ENCODE measurements around the gene RAET1G. TPM values are rescaled to one million over a fixed set of nuclear protein-coding genes. Genes with fewer than 3 reads are reported as not detected.

RAET1G gene
- total RNA-seq, 1 donor from 2014 or later = not detected

DNA sequence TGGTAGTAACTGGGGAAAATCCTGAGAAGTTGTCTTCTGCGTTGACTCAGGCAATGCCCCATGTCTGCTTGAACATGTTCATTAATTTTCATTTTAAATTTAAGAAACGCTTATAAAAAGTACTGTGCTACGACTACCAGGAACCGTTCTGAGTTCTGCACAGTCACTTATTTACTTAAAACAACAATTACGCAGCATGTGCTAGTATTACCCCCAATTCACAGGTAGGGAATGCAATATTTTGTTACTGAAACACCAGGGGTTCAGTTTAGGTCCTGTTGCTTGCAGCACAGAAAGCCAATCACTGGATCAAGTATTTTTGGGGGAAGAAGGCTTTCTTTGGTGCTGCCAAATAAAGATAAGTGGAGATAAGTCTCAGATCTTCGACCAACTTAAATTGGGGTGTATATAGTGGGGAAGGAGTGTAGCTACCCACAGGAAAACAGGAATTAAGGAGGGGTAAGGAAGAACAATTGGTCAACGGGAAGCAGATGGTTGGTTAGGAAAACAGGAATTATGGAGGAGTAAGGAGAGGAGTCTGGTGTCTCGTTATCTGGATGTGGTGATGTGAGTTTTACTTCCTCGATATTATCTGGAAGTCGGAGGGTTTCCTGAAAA is 53.5 kb downstream of the RAET1G start:
- intact Hi-C loops (cut with micrococcal nuclease) = no loop called here

GRCh38 chr6:149867876-149868640 is 54.9 kb downstream of the RAET1G start:
- intact Hi-C loops (cut with micrococcal nuclease) = no loop called here

Other genes with a start within 250 kb of the RAET1G start
- gene LATS1, start 205.0 kb downstream of the RAET1G start, total RNA-seq = 37.9 and 40.1 TPM in 2 replicates
- gene NUP43, start 176.6 kb downstream of the RAET1G start, total RNA-seq = 69.2 and 72.2 TPM in 2 replicates
- 88.0 and 89.8 TPM in 2 replicates for gene PCMT1, start 173.4 kb downstream of the RAET1G start, total RNA-seq
- 2.9 and 3.4 TPM in 2 replicates for gene LRP11, start 58.8 kb downstream of the RAET1G start, total RNA-seq
- not detected in 2 replicates for gene RAET1E, start 25.0 kb downstream of the RAET1G start, total RNA-seq
- gene ULBP2, start 18.9 kb upstream of the RAET1G start, total RNA-seq = 0.16 and 0.50 TPM in 2 replicates
- gene ULBP1, start 40.8 kb upstream of the RAET1G start, total RNA-seq = 0.27 and 0.39 TPM in 2 replicates
- not detected in 2 replicates for gene RAET1L, start 102.4 kb upstream of the RAET1G start, total RNA-seq
- 0.98 and 1.0 TPM in 2 replicates for gene ULBP3, start 146.0 kb upstream of the RAET1G start, total RNA-seq
- 0.27 TPM in 1 of 2 replicates, not detected in the other for gene PPP1R14C, start 219.9 kb upstream of the RAET1G start, total RNA-seq

Measured in T-helper 2 cell treated with Interferon-gamma antibody and Interleukin-4, amounts not matched to agents 100 ng/mL and 5 ng/mL, for 36 hours (primary cell).